Stimulated activated naive B cell treated with anti-CD40 and anti-IgM and Interleukin-4, amounts not matched to agents 10 μg/mL and 1 μg/mL and 100 μg/mL, for 72 hours (primary cell): Measurements from ENCODE around the gene GEMIN2.
"Not testable (repeated sequence)": the region's sequence is repeated elsewhere in the genome, so short reads cannot be mapped to it uniquely, and the experiment has no call there.

ENCODE experiments used
- ATAC-seq, 2 donors: fragments of 150-1000 bp; cut with Tn5 transposase; replicated peaks; 2 replicates each; pipeline ENCODE4 v1.10.0; 2021; ENCODE audit warnings: moderate library complexity in 1 of 2
- DNase-seq: peaks from one replicate; pipeline ENCODE4 v3.0.0; 2021
- H3K27ac Mint-ChIP-seq: one replicate; pipeline ENCODE4 v1.8.0; 2022; ENCODE audit warnings: mild to moderate bottlenecking, mixed read lengths
- H3K27me3 Mint-ChIP-seq, 2 donors: one replicate each; pipeline ENCODE4 v1.8.0; 2022; ENCODE audit warnings: mixed read lengths in 2 of 2
- H3K36me3 Mint-ChIP-seq, 2 donors: one replicate each; pipeline ENCODE4 v1.8.0; 2022; ENCODE audit warnings: mixed read lengths in 2 of 2, mild to moderate bottlenecking in 1 of 2
- H3K4me1 Mint-ChIP-seq, 2 donors: one replicate each; pipeline ENCODE4 v1.8.0; 2022; ENCODE audit warnings: mixed read lengths in 2 of 2, mild to moderate bottlenecking in 1 of 2
- H3K4me3 Mint-ChIP-seq, 2 donors: one replicate each; pipeline ENCODE4 v1.8.0; 2022; ENCODE audit warnings: mild to moderate bottlenecking in 2 of 2, mixed read lengths in 2 of 2, moderate library complexity in 1 of 2
- H3K9me3 Mint-ChIP-seq, 2 donors: one replicate each; pipeline ENCODE4 v1.8.0; 2022; ENCODE audit warnings: mixed read lengths in 2 of 2, mild to moderate bottlenecking in 1 of 2

The GEMIN2 gene

DNA sequence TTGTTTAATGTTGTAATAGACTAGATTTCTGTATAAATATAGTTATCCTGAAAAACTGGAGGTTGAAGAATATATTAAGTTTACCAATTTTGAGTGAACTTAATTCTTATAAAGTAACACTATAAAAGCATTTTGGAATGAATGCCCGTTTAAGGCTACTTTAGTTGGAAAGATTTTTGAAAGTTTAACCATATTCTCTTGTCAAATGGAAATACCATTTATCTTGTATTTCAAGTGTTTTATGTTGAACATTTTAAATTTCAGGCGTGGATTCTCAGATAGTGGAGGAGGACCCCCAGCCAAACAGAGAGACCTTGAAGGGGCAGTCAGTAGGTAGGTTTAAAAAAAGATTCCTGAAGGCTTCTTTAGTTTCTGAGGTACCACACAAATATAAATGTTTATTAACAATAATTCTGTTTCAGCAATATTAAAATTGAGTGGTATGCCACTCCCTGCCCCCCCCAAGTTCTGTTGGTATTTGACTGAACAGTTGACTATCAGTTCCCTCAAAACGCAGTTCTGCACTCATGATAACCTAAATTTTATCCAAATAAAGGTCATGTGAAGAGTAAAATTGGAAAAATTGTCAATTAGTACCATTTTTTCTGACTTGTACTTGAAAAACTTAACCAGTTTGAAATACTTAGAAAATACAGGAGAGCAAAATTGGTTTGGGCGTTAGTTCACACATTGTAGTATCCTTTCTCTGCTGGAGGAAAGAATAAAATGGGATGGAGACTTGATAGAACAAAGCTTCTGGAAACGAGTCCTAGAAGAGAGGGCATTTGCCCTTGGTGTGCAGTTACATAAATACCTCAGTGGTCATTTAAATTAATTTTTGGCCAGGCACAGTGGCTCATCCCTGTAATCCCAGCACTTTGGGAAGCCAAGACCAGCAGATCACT lies 62.4 kb downstream of the GEMIN2 start:
- Mint-ChIP-seq H3K9me3 (no peaks in the 10 kb centered on the region), H3K36me3 (peaks cover 27 to 36% of the 10 kb centered on the region in 2 donors), H3K4me1 (peaks cover 9 to 27% of the 10 kb centered on the region in 2 donors), H3K27ac (peak overlapping the region; percentile 100), H3K27me3 (no peaks in the 10 kb centered on the region), H3K4me3 (peak overlapping the region; percentile 92 to 98)
- no peak for ATAC-seq
- DNase-seq = no peak

DNA sequence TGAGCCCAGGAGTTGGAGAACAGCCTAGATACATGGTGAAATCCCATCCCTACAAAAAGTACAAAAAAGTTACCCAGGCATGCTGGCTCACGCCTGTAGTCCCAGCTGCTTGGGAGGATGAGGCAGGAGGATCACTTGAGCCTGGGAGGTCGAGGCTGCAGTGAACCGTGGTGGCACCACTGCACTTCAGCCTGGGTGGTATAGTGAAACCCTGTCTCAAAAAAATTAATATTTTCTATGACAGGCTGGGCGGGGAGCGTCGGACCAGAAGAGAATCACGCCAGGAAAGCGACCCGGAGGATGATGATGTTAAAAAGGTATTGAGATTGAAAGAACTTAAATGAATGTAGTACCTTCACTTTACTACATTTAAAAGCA lies 63.0 kb downstream of the GEMIN2 start:
- peak overlapping the region; percentile 44 for H3K4me3 Mint-ChIP-seq
- H3K27ac Mint-ChIP-seq = no peak overlapping the region
- ATAC-seq = no peak
- peaks cover 9 to 27% of the 10 kb centered on the region in 2 donors for H3K4me1 Mint-ChIP-seq
- no peaks in the 10 kb centered on the region for H3K27me3 Mint-ChIP-seq
- H3K9me3 Mint-ChIP-seq = no peaks in the 10 kb centered on the region
- H3K36me3 Mint-ChIP-seq = peaks cover 27 to 36% of the 10 kb centered on the region in 2 donors
- DNase-seq = no peak

DNA sequence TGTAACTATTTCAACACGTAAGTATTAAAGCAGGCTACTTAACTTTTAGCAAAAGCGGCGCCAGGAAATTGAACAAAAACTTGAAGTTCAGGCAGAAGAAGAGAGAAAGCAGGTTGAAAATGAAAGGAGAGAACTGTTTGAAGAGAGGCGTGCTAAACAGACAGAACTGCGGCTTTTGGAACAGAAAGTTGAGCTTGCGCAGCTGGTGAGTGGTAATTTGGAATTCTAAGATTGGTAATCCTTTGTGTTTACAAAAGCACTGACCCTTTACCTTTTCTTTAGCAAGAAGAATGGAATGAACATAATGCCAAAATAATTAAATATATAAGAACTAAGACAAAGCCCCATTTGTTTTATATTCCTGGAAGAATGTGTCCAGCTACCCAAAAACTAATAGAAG lies 64.9 kb downstream of the GEMIN2 start:
- no peak for ATAC-seq
- H3K36me3 Mint-ChIP-seq = peaks cover 35 to 47% of the 10 kb centered on the region in 2 donors
- H3K9me3 Mint-ChIP-seq = no peaks in the 10 kb centered on the region
- DNase-seq = no peak
- H3K27ac Mint-ChIP-seq = no peak overlapping the region
- H3K4me1 Mint-ChIP-seq = peaks cover 9 to 27% of the 10 kb centered on the region in 2 donors
- H3K4me3 Mint-ChIP-seq = no peak overlapping the region
- H3K27me3 Mint-ChIP-seq = no peaks in the 10 kb centered on the region

DNA sequence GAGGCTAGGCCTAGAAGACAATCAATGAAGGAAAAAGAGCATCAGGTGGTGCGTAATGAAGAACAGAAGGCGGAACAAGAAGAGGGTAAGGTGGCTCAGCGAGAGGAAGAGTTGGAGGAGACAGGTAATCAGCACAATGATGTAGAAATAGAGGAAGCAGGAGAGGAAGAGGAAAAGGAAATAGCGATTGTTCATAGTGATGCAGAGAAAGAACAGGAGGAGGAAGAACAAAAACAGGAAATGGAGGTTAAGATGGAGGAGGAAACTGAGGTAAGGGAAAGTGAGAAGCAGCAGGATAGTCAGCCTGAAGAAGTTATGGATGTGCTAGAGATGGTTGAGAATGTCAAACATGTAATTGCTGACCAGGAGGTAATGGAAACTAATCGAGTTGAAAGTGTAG lies 66.4 kb downstream of the GEMIN2 start:
- no peak overlapping the region for H3K27ac Mint-ChIP-seq
- H3K9me3 Mint-ChIP-seq = no peaks in the 10 kb centered on the region
- ATAC-seq (no peak), DNase-seq (no peak)
- H3K27me3 Mint-ChIP-seq = no peaks in the 10 kb centered on the region
- H3K4me3 Mint-ChIP-seq = no peak overlapping the region
- peaks cover 5 to 21% of the 10 kb centered on the region in 2 donors for H3K4me1 Mint-ChIP-seq
- H3K36me3 Mint-ChIP-seq = peaks cover 36 to 51% of the 10 kb centered on the region in 2 donors

DNA sequence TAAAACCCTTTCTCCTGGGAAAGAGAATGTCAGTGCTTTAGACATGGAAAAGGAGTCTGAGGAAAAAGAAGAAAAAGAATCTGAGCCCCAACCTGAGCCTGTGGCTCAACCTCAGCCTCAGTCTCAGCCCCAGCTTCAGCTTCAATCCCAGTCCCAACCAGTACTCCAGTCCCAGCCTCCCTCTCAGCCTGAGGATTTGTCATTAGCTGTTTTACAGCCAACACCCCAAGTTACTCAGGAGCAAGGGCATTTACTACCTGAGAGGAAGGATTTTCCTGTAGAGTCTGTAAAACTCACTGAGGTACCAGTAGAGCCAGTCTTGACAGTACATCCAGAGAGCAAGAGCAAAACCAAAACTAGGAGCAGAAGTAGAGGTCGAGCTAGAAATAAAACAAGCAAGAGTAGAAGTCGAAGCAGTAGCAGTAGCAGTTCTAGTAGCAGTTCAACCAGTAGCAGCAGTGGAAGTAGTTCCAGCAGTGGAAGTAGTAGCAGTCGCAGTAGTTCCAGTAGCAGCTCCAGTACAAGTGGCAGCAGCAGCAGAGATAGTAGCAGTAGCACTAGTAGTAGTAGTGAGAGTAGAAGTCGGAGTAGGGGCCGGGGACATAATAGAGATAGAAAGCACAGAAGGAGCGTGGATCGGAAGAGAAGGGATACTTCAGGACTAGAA lies 67.0 kb downstream of the GEMIN2 start:
- peaks cover 5 to 21% of the 10 kb centered on the region in 2 donors for H3K4me1 Mint-ChIP-seq
- DNase-seq (no peak), ATAC-seq (no peak)
- no peak overlapping the region for H3K4me3 Mint-ChIP-seq
- H3K27ac Mint-ChIP-seq = no peak overlapping the region
- no peaks in the 10 kb centered on the region for H3K27me3 Mint-ChIP-seq
- no peaks in the 10 kb centered on the region for H3K9me3 Mint-ChIP-seq
- peaks cover 30 to 49% of the 10 kb centered on the region in 2 donors for H3K36me3 Mint-ChIP-seq

DNA sequence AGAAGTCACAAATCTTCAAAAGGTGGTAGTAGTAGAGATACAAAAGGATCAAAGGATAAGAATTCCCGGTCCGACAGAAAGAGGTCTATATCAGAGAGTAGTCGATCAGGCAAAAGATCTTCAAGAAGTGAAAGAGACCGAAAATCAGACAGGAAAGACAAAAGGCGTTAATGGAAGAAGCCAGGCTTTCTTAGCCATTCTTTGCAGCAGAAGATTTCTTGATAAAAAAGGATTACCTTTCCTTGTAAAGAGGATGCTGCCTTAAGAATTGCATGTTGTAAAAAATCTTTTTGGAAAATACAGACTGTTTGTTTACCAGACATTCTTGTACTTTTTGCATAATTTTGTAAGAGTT lies 67.5 kb downstream of the GEMIN2 start:
- H3K27me3 Mint-ChIP-seq = no peaks in the 10 kb centered on the region

DNA sequence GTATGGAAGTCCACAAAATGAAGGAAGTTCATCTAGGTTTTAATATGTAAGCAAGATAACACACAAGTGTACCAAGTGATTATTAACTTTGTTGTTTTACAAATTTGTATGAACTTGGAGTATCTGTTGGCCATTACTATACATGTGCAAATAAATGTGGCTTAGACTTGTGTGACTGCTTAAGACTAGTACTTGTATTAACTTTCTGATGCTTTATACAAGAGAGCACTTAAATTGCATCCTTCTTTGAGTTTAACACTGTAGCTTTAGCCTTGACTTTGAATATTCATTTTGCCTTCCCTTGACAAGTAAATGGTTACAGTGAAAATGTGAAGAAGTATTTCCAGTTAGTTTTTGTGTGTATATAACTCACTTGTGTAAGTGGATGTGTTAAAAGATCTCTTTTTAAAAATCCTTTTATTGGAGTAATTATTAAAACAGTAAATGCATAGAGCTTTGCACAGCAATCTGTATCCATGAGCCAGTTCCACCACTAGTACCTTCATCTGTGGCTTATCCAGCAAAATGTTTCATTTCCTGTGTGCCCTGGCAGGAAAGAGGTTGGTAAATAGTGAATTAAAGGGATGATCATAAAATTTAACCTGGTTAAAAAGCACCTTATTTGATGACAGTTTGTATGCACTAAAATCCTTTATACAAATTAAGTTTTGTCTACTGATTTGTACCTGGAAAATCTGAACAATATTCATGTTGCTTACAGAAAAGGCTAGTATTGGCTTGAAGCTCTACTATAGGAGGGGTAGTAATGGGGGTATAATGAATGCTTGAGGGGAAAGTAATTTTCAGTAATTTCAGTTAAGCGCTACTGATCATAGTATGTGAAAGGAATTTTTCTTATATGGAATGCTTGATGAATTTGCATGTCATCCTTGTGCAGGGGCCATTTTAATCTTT lies 68.9 kb downstream of the GEMIN2 start:
- DNase-seq (no peak), ATAC-seq (no peak)
- peaks cover 9 to 12% of the 10 kb centered on the region in 2 donors for H3K4me1 Mint-ChIP-seq
- no peak overlapping the region for H3K27ac Mint-ChIP-seq
- H3K36me3 Mint-ChIP-seq = peaks cover 27 to 48% of the 10 kb centered on the region in 2 donors
- H3K27me3 Mint-ChIP-seq = no peaks in the 10 kb centered on the region
- no peaks in the 10 kb centered on the region for H3K9me3 Mint-ChIP-seq
- no peak overlapping the region for H3K4me3 Mint-ChIP-seq

More for the DNA sequence above, 67.5 kb downstream of the GEMIN2 start:
- ATAC-seq = no peak
- no peak overlapping the region for H3K4me3 Mint-ChIP-seq
- no peak overlapping the region for H3K27ac Mint-ChIP-seq
- no peaks in the 10 kb centered on the region for H3K9me3 Mint-ChIP-seq
- H3K36me3 Mint-ChIP-seq = peaks cover 29 to 49% of the 10 kb centered on the region in 2 donors
- H3K4me1 Mint-ChIP-seq = peaks cover 5 to 21% of the 10 kb centered on the region in 2 donors
- DNase-seq = no peak

DNA sequence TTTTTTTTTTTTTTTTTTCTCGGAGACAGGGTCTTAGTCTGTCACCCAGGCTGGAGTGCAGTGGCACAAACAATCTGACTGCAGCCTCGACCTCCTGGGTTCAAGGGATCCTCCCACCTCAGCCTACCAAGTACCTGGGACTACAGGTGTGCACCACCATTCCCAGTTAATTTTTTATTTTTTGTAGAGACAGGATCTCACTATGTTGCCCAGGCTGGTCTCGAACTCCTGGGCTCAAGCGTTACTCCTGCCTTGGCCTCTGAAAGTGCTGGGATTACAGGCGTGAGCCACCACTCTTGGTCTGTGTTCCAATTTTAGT lies 69.5 kb downstream of the GEMIN2 start:
- H3K27me3 Mint-ChIP-seq, ATAC-seq, H3K9me3 Mint-ChIP-seq, H3K27ac Mint-ChIP-seq, H3K4me3 Mint-ChIP-seq, DNase-seq: not testable (repeated sequence)
- peaks cover 12% of the 10 kb centered on the region in 2 donors for H3K4me1 Mint-ChIP-seq
- H3K36me3 Mint-ChIP-seq = peaks cover 27 to 51% of the 10 kb centered on the region in 2 donors

DNA sequence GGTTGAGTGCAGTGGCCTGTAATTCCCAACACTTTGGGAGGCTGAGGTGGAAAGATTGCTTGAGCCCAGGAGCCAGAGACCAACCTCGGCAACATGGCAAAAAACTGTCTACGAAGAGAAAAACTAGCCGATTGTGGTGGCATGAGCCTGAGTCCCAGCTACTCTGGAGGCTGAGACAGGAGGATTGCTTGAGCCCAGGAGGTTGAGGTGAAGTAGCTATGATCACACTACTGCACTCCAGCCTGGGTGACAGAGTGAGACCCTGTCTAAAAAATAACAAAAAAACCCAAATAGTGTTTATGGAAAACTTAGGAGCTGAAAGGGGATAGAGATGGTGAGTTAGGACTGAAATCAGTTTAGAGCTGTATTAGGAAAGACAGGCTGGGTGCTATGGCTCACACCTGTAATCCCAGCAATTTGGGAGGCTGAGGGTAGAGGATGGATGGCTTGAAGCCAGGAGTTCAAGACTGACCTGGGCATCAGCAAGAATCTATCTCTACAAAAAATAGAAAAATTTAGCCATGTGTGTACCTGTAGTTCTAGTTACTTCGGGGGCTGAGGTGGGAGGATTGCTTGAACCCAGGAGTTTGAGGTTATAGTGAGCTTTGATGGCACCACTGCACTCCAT lies 70.6 kb downstream of the GEMIN2 start:
- Mint-ChIP-seq H3K27ac (peak overlapping the region; percentile 42), H3K27me3 (no peaks in the 10 kb centered on the region), H3K4me1 (peaks cover 5 to 9% of the 10 kb centered on the region in 2 donors), H3K4me3 (no peak overlapping the region), H3K36me3 (peaks cover 22 to 43% of the 10 kb centered on the region in 2 donors), H3K9me3 (no peaks in the 10 kb centered on the region)
- ATAC-seq = no peak
- DNase-seq = no peak

DNA sequence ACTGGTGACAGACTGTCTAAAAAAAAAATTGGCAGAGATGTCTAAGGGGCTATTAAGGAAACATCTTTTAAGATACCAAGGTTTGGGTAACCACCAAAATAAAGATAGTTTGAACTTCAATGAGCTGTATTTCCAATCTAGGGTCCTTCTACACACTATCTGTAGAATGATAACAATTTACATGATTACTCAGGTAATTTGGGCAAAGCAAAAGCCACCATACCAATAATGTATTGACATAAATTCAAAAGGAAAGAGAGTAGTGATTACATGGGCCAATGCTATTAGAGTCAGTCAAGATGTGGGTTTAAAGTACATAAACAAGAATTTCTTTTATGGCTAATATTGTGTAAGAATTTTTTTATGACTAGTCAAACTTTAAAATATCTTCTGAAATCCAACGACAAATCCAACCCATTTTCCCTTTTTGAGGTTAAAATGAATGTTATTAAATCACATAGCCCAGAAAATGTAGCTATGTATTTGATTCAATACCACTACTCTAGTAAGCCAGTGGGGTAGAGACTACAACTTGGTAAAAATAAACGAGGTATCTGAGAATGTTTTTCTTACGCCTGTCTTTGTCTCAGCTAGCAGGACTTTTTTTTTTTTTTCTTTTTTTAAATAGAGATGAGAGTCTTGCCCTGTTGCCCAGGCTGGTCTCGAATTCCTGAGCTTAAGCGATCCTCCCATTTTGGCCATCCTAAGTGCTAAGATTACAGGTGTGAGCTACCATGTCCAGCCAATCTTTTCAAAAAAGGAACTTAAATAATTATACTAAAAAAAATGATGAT lies 71.3 kb downstream of the GEMIN2 start:
- ATAC-seq = no peak
- peak overlapping the region; percentile 32 for H3K27ac Mint-ChIP-seq
- H3K9me3 Mint-ChIP-seq = no peaks in the 10 kb centered on the region
- no peak for DNase-seq
- H3K4me3 Mint-ChIP-seq = no peak overlapping the region
- H3K36me3 Mint-ChIP-seq = peaks cover 24 to 45% of the 10 kb centered on the region in 2 donors
- no peaks in the 10 kb centered on the region for H3K27me3 Mint-ChIP-seq
- peaks cover 5 to 9% of the 10 kb centered on the region in 2 donors for H3K4me1 Mint-ChIP-seq
